ENCODE measurements around the gene TMEM52. TPM values are rescaled to one million over a fixed set of nuclear protein-coding genes. Genes with fewer than 3 reads are reported as not detected.

The TMEM52 gene
- total and polyA plus RNA-seq, 2 of the 13 experiments (the other 11 are each of a cell fraction or from before 2014, with no cell fraction given): 13.2 to 18.7 TPM

DNA sequence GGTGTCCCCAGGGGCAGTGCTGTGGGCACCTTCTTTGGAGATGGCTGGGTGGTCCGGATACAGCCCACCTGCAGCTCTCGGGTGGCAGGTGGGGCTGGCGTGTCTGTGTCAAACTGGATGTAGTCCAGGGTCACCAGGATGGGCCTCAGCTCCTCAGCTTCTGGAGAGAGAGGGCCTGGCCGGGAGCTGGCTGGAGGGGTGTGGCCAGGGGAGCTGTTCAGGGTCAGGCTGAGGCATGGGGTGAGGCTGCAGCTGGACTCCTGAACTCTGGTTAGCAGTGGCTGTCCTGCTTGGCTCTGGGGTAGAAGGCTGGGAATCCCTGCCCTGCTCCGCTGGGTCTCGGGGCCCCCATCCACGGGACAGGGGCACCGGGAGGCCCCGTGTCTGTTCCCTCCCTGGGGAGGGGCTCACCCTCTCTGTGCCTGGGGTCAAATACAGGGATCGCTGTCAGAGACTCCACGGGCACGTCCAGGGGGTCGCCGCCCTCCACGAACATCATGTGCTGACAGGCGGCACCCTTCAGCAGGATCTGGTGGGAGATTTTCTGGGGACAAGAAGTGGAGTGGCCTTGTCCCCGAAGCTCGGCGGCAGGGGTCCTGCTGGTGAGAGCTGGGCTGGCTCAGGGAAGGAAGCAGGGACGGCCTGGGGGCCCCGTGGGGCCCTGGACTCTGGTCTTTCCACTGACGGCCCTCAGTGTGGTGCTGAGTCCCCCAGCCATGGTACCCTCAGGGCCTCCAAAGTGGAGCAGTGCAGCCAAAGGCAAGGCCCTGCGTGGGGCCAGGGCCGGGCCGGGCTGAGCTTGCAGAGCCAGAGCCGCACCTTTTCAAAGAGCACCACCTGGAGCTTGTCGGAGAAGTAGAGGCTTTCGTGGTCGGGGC is 4.1 kb upstream of the TMEM52 start (continued):
- peak; percentile 79; the same call in 1 of the 2 replicates for TF ChIP-seq MTF2 (CRISPR knock-in tag; IDR thresholded peaks at IDR 0.05; ENCODE audit: borderline replicate concordance)
- TF ChIP-seq, protein P1, sequence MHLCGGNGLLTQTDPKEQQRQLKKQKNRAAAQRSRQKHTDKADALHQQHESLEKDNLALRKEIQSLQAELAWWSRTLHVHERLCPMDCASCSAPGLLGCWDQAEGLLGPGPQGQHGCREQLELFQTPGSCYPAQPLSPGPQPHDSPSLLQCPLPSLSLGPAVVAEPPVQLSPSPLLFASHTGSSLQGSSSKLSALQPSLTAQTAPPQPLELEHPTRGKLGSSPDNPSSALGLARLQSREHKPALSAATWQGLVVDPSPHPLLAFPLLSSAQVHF (CRISPR knock-in tag; IDR thresholded peaks at IDR 0.05): no peak
- no peak for TF ChIP-seq ZNF782 (CRISPR knock-in tag; IDR thresholded peaks at IDR 0.05; ENCODE audit: borderline replicate concordance)
- TF ChIP-seq PHF20 (CRISPR knock-in tag; IDR thresholded peaks at IDR 0.05): peak; percentile 29
- no peak for TF ChIP-seq GLMP (CRISPR knock-in tag; IDR thresholded peaks at IDR 0.05; ENCODE audit: borderline replicate concordance)
- no peak for TF ChIP-seq CBX5 (CRISPR knock-in tag; IDR thresholded peaks at IDR 0.05; ENCODE audit: borderline replicate concordance)
- TF ChIP-seq, protein P2, sequence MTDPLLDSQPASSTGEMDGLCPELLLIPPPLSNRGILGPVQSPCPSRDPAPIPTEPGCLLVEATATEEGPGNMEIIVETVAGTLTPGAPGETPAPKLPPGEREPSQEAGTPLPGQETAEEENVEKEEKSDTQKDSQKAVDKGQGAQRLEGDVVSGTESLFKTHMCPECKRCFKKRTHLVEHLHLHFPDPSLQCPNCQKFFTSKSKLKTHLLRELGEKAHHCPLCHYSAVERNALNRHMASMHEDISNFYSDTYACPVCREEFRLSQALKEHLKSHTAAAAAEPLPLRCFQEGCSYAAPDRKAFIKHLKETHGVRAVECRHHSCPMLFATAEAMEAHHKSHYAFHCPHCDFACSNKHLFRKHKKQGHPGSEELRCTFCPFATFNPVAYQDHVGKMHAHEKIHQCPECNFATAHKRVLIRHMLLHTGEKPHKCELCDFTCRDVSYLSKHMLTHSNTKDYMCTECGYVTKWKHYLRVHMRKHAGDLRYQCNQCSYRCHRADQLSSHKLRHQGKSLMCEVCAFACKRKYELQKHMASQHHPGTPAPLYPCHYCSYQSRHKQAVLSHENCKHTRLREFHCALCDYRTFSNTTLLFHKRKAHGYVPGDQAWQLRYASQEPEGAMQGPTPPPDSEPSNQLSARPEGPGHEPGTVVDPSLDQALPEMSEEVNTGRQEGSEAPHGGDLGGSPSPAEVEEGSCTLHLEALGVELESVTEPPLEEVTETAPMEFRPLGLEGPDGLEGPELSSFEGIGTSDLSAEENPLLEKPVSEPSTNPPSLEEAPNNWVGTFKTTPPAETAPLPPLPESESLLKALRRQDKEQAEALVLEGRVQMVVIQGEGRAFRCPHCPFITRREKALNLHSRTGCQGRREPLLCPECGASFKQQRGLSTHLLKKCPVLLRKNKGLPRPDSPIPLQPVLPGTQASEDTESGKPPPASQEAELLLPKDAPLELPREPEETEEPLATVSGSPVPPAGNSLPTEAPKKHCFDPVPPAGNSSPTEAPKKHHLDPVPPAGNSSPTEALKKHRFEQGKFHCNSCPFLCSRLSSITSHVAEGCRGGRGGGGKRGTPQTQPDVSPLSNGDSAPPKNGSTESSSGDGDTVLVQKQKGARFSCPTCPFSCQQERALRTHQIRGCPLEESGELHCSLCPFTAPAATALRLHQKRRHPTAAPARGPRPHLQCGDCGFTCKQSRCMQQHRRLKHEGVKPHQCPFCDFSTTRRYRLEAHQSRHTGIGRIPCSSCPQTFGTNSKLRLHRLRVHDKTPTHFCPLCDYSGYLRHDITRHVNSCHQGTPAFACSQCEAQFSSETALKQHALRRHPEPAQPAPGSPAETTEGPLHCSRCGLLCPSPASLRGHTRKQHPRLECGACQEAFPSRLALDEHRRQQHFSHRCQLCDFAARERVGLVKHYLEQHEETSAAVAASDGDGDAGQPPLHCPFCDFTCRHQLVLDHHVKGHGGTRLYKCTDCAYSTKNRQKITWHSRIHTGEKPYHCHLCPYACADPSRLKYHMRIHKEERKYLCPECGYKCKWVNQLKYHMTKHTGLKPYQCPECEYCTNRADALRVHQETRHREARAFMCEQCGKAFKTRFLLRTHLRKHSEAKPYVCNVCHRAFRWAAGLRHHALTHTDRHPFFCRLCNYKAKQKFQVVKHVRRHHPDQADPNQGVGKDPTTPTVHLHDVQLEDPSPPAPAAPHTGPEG (CRISPR knock-in tag; IDR thresholded peaks at IDR 0.05): 0 out of 2 replicates have a peak, but pooled peaks have one; percentile 49
- TF ChIP-seq LCORL (IDR thresholded peaks at IDR 0.05): no peak
- peak; percentile 90 for TF ChIP-seq LCORL (CRISPR knock-in tag; IDR thresholded peaks at IDR 0.05)
- no peak for TF ChIP-seq ZSCAN21 (CRISPR knock-in tag; IDR thresholded peaks at IDR 0.05; ENCODE audit: borderline replicate concordance)
- TF ChIP-seq ZUFSP (CRISPR knock-in tag; IDR thresholded peaks at IDR 0.05; ENCODE audit: borderline replicate concordance): no peak
- TF ChIP-seq LBX2 (CRISPR knock-in tag; IDR thresholded peaks at IDR 0.05; ENCODE audit: borderline replicate concordance): no peak
- peak; percentile 65 for TF ChIP-seq POLR2G (IDR thresholded peaks at IDR 0.05; ENCODE audit: low read depth, low read length)
- no peak for TF ChIP-seq FOXO1 (CRISPR knock-in tag; IDR thresholded peaks at IDR 0.05)
- TF ChIP-seq, protein P3, sequence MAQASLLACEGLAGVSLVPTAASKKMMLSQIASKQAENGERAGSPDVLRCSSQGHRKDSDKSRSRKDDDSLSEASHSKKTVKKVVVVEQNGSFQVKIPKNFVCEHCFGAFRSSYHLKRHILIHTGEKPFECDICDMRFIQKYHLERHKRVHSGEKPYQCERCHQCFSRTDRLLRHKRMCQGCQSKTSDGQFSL (CRISPR knock-in tag; IDR thresholded peaks at IDR 0.05): no peak
